Measurements from ENCODE around the gene FAM186B.

Gene FAM186B

GRCh38 chr12:49648712-49649003, 43.2 kb upstream of the FAM186B start:
- CTCF ChIA-PET, result interaction anchor here (0.7 to 17.0 kb wide), 17 partner anchors 10 to 360 kb away, joined by 3 to 350 read pairs (median 5); partner anchors contain the start of genes FMNL3 and TMBIM6
- POLR2A ChIA-PET, result interaction anchor here (0.8 kb wide), 1 partner anchor 281 kb away, joined by 6 read pairs; the partner anchor contains the start of gene SPATS2

DNA sequence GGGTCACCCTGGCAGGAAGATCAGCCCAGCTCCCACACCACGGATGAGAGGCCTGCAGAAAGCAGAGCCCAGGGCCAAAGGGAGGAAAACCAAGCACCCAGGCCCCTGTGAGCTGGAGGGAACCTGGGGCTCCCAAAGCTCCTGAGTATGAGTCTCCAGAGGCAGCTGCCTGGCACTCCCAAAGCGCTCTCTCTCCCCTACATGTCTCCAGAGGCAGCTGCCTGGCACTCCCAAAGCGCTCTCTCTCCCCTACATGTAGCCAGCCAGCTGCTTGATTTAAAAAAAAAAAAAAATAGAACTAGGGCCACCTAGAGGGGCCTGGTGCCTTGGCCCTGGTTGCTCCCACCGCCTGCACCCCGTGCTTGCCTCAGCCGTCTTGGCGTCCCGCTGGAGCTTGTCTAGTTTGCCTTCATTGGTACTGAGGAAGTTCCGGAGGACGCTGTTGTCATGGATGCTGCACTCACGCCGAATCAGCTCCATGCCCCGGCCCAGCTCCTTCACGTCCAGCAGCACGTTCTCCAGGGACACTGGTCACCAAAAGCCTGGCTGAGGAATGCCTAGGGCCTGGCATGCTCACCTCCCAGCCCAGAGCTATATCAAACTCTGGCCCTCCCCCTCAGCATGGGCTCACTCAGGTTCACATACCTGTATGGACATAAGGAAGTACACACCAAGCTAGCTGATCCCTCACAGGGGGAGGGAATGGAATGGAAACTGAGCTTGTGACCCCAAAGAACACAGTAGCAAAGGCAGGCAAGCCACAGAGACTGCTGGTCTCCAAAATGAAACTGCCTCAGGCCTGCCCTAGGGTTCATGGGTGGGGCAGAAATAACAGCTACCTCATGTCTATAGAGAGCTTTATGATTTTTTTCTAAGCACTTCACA, 42.6 kb upstream of the FAM186B start:
- TF ChIP-seq, protein P1, sequence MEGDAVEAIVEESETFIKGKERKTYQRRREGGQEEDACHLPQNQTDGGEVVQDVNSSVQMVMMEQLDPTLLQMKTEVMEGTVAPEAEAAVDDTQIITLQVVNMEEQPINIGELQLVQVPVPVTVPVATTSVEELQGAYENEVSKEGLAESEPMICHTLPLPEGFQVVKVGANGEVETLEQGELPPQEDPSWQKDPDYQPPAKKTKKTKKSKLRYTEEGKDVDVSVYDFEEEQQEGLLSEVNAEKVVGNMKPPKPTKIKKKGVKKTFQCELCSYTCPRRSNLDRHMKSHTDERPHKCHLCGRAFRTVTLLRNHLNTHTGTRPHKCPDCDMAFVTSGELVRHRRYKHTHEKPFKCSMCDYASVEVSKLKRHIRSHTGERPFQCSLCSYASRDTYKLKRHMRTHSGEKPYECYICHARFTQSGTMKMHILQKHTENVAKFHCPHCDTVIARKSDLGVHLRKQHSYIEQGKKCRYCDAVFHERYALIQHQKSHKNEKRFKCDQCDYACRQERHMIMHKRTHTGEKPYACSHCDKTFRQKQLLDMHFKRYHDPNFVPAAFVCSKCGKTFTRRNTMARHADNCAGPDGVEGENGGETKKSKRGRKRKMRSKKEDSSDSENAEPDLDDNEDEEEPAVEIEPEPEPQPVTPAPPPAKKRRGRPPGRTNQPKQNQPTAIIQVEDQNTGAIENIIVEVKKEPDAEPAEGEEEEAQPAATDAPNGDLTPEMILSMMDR (IDR thresholded peaks at IDR 0.05; ENCODE audit: control extremely low read depth, extremely low read depth, low read depth, missing control alignments), result no peak
- ChIA-PET CTCF (interaction anchor here (0.7 to 17.0 kb wide), 20 partner anchors 10 to 359 kb away, joined by 3 to 350 read pairs (median 4); partner anchors contain the start of genes FMNL3 and TMBIM6), POLR2A (interaction anchor here (0.6 to 0.8 kb wide), 3 partner anchors 50 to 281 kb away, joined by 3 to 6 read pairs (median 5); partner anchors contain the start of gene SPATS2)
- no peak for DNase-seq (ENCODE audit: extremely low spot score)

More at GRCh38 chr12:49648712-49649003, 43.2 kb upstream of the FAM186B start:
- no peak for DNase-seq (ENCODE audit: extremely low spot score)
- TF ChIP-seq, protein P1 (IDR thresholded peaks at IDR 0.05; ENCODE audit: control extremely low read depth, extremely low read depth, low read depth, missing control alignments), result no peak

- POLR2A ChIA-PET, result no interaction called here
- TF ChIP-seq, protein P1 (IDR thresholded peaks at IDR 0.05; ENCODE audit: control extremely low read depth, extremely low read depth, low read depth, missing control alignments), result no peak
- DNase-seq (ENCODE audit: extremely low spot score), result no peak
- CTCF ChIA-PET, result interaction anchor here (0.9 to 17.0 kb wide), 14 partner anchors 10 to 358 kb away, joined by 3 to 350 read pairs (median 6); partner anchors contain the start of genes FMNL3 and TMBIM6
These were observed 41.6 kb upstream of the FAM186B start for GRCh38 chr12:49646871-49647654.

GRCh38 chr12:49646331-49646830, 40.9 kb upstream of the FAM186B start:
- DNase-seq (ENCODE audit: extremely low spot score), result no peak
- CTCF ChIA-PET, result interaction anchor here (1.0 to 17.0 kb wide), 12 partner anchors 10 to 111 kb away, joined by 4 to 350 read pairs (median 14); partner anchors contain the start of genes FMNL3 and TMBIM6
- POLR2A ChIA-PET, result no interaction called here
- TF ChIP-seq, protein P1 (IDR thresholded peaks at IDR 0.05; ENCODE audit: control extremely low read depth, extremely low read depth, low read depth, missing control alignments), result no peak

DNA sequence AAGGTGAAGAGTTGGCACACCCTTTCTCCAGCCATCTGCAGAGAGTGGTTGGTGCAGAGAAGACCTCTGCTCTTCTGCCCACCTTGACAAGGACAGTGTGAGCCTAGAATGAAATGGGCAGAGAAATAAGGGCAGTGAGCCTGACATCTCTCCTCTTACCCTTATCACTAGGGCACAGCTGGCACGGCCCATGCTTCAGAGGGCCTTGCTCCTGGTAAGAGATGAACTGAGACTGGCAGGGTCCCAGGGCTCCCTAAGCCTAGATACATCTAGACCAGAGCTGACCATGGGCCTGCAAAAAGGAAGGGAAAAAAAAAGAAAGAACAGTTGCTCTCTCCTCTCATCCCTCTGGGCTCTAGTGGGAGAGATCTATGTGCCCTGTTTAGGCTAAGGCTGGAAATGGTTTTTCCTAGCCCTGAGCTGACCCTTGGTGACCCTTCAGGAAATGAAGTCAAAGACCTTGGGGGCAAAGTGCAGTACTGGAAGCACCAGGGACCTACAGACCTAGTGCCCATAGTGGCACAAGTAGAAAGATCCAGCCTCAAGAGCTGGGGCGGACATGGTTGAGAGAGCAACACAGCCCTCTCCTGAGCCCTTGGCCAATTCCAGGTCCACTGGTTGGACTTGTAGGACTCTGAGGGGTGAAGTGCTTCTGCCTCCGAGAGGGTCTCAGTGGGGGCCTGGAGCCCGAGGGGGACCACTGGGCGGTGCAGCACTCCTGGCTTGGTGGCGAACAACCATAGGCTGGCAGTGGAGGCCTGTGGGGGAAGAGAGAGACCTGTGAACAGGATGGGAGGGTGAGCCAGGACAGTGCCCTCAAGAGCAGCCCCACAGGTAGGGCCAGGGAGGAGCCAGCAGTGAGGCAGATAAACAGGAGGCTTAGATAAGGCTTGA, 40.0 kb upstream of the FAM186B start:
- TF ChIP-seq, protein P1 (IDR thresholded peaks at IDR 0.05; ENCODE audit: control extremely low read depth, extremely low read depth, low read depth, missing control alignments), result no peak
- DNase-seq (ENCODE audit: extremely low spot score), result no peak
- ChIA-PET POLR2A (interaction anchor here (0.6 kb wide), 1 partner anchor 119 kb away, joined by 4 read pairs; no protein-coding TSS in a partner anchor), CTCF (interaction anchor here (0.9 to 17.0 kb wide), 23 partner anchors 9 to 193 kb away, joined by 4 to 350 read pairs (median 6); partner anchors contain the start of genes FMNL3, PRPF40B and TMBIM6)
